HG03039 (cell line): ENCODE data around the gene CCDC142.
A peak's percentile ranks its signal among the peaks of the same experiment; 100 is the strongest.

Experiments used
- ATAC-seq: cut with Tn5 transposase; IDR thresholded peaks from one replicate; pipeline ENCODE4 v1.9.1; 2021; ENCODE audit warnings: mild to moderate bottlenecking, moderate library complexity; ENCODE audit not compliant: unreplicated experiment

Gene CCDC142

GRCh38 chr2:74482801-74483674 is at the start of gene CCDC142, which contains the start of gene TTC31:
TSS of gene CCDC142 (minus strand) at chr2:74482998. CDS start at chr2:74482837, 161 bp downstream.
TSS of gene TTC31 (plus strand) at chr2:74483081. CDS start at chr2:74483096, 15 bp downstream.
- peak; percentile 78 for ATAC-seq

- ATAC-seq = no peak
Observed at GRCh38 chr2:74532222-74532621, 49.4 kb upstream of the CCDC142 start.

- no peak for ATAC-seq
Observed at GRCh38 chr2:74531666-74532065, 48.9 kb upstream of the CCDC142 start.

- ATAC-seq = no peak
Observed at GRCh38 chr2:74530239-74531187, 47.7 kb upstream of the CCDC142 start.

- ATAC-seq = peak; percentile 73
Observed at GRCh38 chr2:74529357-74530238, 46.8 kb upstream of the CCDC142 start, which contains the start of the genes AUP1 and HTRA2. TSS of gene AUP1 (minus strand) at chr2:74529706. CDS start at chr2:74529629, 77 bp downstream. TSS of gene HTRA2 (plus strand) at chr2:74529933. CDS start at chr2:74530007, 74 bp downstream.

GRCh38 chr2:74528600-74529356 is 46.0 kb upstream of the CCDC142 start:
- ATAC-seq = peak; percentile 7

- no peak for ATAC-seq
Observed at GRCh38 chr2:74527741-74528140, 44.9 kb upstream of the CCDC142 start.

- no peak for ATAC-seq
Observed at GRCh38 chr2:74526649-74527230, 43.9 kb upstream of the CCDC142 start.

GRCh38 chr2:74525717-74526648 is 43.2 kb upstream of the CCDC142 start, which contains the start of gene DQX1:
TSS of gene DQX1 (minus strand) at chr2:74526231. CDS start at chr2:74525729, 502 bp downstream.
- no peak for ATAC-seq

- ATAC-seq = no peak
Observed at GRCh38 chr2:74524955-74525716, 42.3 kb upstream of the CCDC142 start.

GRCh38 chr2:74524005-74524404 is 41.2 kb upstream of the CCDC142 start:
- ATAC-seq = no peak

GRCh38 chr2:74522516-74522915 is 39.7 kb upstream of the CCDC142 start:
- no peak for ATAC-seq

- ATAC-seq = no peak
Observed at GRCh38 chr2:74516650-74517049, 33.9 kb upstream of the CCDC142 start.

- no peak for ATAC-seq
Observed at GRCh38 chr2:74515981-74516633, 33.3 kb upstream of the CCDC142 start.

GRCh38 chr2:74515271-74515980 is 32.6 kb upstream of the CCDC142 start:
- ATAC-seq = no peak
